Hypothalamus (tissue), 51 donors: ENCODE measurements around the gene AEBP1.

Source experiments
- DNase-seq, 51 donors: peaks; one replicate each; lab custom pipeline; 2025; lab: John Stamatoyannopoulos, UW

AEBP1 gene

DNA sequence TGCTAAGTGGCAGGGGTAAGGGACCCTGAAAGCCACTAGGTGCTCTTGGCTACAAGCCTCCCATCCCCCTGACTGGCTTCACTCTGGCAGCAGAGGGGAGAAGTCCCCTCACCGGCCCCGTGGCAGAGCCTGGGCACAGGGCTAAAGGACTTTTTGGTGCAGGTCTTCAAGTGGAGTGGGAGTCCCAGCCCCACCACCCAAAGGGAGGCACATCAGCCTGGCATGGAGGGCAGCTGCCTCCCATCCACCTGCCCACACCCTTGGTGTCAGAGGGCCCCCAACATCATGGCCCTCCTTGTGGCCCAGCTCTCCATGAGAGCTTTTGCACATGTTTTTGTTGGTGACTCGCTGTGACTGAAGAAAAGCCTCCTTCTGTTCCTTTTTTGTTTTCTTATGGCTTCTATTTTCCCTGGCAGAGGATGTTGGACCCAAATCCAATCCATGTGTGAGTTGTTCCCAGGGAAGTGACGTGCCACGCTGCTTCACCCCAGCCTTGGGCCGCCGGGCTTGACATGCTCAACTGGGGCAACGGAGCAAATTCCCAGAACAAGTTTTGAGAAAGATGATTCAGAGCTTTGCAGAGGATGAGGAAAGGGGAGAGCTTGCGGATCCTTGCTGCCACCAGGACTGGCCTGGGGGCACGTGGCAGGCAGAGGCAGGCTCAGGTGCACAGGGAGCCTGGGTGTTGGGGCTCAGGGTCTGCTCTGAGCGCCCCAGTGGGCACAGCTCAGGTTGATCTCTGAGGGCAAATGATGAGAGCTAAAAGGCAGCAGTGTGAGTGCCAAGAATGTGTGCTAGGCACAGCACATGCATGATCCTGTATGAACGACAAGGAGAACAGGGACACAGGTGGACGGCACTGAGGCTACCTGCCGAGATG, 1.9 kb upstream of the AEBP1 start:
- DNase-seq, result peak in 17 of 51 donors; percentile 7 to 70 (median 32)

DNA sequence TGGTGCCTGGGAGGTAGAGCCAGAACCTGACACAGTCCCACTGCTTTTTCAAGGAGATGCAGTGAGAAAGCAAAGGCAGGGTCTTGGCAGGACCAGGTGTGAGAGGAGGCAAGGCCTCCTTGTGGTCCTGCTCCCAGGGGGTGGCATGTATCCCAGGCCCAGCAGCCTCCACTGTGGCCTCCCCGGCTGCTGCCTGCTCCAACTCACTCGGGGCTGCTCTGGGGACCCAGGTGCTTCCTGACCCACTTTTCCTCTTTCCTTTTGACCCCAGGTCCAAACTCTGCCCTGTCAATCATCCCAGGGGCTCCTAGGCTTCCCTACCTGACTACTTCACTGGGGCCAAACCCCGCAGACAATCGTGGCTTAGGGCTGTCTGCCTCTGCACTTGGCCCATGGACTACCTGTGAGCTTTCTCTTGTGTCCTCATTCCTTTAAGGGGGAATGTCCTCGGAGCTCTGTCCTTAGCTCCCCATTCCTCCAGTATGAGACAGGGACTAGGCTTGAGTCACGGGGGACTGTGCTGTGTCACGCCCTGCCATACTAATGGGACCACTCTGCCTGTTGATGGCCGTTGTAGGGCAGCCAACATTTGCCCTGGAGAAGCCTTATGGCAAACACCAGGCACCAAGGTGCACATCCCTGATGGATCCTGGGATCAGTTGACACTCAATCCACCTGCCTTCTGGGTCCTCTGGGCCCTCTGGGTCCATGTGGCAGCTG, 1.1 kb upstream of the AEBP1 start:
- no peak for DNase-seq

DNA sequence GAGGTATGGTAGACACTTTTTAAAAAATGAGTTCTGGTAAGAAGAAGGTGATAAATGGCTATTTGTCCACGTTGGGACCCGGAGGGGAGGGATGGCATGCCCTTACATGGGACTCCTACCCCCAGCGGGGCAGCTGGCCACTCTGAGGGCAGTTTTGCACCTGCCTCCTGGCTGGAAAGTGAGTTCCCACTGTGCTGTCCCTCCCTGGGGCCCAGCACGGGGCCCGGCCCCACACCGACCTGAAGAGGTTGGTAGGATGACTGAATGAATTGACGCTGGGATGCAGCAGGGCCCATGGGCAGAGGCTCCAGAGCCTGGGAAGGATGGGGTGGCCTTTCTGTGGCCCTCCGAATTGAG, 601 bp upstream of the AEBP1 start:
- no peak for DNase-seq

DNA sequence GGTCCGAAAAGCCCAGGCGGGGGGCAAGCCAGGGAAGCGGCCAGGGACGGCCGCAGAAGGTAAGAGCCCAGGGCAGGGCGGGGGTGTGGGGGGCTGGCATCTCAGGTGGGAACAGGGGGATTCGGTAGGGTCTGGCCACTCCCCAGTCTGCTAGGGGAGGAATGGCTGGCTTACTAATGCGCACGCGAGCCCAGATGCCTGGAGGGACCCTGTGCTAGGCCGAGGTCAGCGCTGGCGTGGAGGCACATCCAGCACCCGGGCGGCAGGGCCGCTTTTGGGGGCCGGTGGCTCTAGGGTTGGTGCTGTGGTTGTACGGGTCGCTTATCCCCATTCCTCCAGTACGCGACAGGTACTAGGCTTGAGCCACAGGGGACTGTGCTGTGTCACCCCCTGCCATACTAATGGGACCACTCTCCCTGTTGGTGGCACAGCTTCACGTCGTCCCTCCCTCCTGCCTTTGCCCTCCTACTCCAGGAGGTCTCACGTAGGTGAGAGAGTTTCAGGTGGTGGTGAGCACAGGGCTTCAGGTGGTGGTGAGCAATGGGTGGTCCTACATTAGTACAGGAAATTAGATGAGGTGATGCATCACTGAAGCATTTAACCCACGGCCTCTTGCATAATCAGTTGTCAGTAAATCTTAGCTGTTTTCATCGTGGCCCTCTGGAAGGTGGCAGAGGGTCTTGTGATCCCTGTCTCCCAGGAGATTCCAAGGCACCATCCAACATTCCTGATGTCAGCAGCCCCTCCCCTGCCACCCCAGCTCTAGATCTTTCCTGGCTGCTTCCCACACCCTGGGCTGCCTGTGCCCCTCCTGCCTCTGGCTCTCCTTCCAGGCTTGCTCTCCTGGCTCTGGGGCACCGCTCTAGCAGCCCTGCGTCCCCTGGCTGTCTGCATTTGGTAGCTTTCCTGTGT, 971 bp downstream of the AEBP1 start:
- DNase-seq, result peak in 34 of 51 donors; percentile 24 to 82 (median 56)

DNA sequence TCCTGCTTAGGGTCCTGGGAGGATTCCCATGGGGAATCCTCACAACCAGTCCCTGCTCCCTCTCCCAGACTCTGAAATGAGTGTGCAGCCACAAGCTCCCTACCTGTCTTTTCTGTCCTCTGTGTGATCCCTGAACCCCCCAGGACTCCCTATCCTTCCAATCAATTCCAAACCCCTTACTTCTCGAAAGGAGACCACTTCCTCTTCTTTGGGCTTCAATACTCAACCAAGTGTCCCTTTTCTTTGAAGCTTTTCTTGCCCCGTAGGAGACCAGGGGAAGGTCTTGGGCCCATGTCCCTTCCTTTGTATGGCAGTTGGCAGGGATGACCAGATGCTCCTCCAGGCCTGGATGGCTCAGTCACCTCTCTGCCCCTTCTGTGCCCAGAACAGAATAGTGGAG, 1.7 kb downstream of the AEBP1 start:
- no peak for DNase-seq

DNA sequence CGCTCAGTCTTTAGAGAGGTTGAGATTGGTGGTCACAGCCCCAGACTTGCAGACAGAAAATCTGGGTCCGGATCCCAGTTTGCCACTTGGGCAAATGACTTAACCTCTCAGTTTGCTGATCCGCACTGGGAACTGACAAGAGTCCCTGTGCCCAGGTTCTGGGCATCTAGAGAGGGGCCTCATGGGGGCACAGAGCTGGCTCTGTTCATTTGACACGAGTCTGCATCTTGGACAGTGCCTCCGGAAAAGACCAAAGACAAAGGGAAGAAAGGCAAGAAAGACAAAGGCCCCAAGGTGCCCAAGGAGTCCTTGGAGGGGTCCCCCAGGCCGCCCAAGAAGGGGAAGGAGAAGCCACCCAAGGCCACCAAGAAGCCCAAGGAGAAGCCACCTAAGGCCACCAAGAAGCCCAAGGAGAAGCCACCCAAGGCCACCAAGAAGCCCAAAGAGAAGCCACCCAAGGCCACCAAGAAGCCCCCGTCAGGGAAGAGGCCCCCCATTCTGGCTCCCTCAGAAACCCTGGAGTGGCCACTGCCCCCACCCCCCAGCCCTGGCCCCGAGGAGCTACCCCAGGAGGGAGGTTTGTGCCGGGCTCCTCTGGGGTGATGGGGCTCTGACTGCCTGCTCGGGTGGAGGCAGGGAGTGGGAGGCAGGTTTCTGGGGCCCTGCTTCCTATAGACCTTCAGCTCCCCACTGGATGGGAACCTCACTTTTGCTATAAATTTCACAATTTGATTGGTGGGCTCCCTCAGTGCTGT, 2.3 kb downstream of the AEBP1 start:
- DNase-seq, result no peak

DNA sequence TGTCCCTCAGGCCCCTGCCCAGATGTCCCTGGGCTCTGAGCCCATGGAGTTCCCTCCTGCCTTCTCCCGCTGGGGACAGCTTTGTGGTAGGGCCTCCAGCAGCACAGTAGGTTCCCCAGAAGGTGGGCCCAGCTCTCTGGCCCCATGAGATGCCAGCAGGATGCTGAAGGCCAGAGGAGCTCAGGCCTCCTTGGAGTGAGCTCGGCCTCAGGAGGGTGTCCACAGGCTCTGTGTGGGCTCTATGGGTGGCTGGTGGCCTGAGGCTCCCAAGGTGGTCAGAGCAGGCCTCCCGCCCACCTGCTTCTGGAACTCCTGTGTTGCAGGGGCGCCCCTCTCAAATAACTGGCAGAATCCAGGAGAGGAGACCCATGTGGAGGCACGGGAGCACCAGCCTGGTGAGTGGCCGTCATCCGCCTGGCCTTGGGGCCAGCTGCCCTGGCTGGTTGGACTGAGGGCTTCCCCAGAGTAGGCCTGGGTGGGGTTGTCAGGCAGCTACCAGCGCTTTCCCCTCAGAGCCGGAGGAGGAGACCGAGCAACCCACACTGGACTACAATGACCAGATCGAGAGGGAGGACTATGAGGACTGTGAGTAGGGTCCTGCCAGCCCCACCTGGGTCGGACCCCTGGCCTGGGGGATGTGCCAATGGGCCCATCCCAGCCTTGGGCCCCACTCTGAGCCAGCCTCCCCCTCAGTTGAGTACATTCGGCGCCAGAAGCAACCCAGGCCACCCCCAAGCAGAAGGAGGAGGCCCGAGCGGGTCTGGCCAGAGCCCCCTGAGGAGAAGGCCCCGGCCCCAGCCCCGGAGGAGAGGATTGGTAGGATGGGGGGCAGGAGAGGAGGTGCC, 3.2 kb downstream of the AEBP1 start:
- no peak for DNase-seq

DNA sequence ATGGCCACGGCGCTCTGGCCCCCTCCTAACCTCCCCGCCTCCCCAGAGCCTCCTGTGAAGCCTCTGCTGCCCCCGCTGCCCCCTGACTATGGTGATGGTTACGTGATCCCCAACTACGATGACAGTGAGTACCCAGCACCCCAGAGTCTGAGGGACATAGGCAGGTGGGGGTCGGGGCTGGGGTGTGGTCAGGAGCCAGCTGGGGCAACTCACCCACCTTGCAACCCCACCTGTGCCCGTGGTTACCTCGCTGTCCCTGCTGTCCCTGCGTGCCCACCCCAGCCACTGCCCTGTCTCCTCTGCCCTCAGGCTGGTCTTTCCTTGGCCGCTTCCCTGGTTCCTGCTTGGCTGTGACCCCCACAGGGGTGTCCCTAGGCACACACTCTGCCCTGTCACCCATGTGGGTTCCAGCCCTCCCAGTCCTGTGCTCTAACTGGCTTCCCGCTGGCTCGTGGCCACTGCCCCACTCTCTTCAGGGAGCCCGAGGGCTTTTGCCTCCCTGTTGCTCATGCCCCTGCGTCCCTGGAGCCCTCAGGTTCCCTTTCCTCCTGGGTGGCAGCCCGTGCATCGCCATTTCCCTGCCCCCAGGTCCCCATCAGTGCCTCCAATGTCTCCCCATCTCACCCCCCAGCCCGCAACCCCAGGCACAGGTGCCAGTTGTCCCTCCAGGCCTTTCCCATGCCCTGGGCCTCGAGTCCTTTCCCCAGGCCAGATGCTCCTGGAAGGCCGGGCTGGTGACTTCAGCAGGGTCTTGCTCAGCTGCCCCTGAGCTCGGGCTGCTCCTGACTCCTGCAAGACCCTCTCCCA, 4.0 kb downstream of the AEBP1 start:
- no peak for DNase-seq

DNA sequence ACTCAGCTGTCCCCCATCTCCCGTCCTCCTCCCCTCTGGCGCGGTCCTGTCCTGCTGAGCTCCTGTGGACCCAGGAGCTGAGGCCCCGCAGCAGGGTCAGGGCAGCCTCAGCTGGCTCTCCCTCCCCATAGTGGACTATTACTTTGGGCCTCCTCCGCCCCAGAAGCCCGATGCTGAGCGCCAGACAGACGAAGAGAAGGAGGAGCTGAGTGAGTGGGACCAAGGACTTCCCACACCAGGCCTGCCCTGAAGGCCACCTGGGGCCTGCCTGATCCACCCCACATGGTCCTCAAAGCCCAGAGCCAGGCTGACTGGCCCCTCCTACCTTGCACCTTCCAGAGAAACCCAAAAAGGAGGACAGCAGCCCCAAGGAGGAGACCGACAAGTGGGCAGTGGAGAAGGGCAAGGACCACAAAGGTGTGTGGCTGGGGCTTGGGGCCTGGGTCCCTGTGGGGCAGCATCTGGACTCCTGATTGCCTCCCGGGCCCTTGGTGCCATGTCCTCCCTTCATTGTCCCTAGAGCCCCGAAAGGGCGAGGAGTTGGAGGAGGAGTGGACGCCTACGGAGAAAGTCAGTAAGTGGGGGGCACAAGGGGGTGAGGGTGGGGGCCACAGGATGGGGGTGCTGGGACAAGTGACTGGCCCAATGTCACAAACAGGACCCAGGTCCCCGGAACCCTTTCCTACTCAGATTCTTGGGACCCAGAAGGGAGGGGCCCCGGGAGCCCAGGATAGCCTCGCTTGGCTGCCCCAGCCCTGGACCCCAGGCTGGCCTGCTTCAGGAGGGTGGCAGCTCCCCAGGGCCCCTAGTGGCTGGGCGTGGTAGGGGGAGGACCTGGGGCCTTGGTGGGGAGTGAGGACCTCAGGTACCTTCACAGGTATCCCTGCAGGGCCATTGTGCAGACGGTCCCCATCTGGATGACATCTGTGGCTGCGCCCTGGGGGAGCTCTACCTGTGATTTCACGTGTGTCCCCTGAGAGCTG, 4.9 kb downstream of the AEBP1 start:
- DNase-seq, result no peak

DNA sequence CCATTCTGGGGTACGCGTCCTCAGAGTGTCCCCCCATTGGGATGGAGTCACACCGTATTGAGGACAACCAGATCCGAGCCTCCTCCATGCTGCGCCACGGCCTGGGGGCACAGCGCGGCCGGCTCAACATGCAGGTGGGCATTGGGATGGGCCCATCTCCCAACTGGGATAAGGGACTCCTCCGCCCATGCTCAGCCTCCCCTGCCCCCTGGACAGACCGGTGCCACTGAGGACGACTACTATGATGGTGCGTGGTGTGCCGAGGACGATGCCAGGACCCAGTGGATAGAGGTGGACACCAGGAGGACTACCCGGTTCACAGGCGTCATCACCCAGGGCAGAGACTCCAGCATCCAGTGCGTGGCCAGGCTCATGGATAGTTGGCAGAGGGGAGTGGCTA, 5.8 kb downstream of the AEBP1 start:
- no peak for DNase-seq

DNA sequence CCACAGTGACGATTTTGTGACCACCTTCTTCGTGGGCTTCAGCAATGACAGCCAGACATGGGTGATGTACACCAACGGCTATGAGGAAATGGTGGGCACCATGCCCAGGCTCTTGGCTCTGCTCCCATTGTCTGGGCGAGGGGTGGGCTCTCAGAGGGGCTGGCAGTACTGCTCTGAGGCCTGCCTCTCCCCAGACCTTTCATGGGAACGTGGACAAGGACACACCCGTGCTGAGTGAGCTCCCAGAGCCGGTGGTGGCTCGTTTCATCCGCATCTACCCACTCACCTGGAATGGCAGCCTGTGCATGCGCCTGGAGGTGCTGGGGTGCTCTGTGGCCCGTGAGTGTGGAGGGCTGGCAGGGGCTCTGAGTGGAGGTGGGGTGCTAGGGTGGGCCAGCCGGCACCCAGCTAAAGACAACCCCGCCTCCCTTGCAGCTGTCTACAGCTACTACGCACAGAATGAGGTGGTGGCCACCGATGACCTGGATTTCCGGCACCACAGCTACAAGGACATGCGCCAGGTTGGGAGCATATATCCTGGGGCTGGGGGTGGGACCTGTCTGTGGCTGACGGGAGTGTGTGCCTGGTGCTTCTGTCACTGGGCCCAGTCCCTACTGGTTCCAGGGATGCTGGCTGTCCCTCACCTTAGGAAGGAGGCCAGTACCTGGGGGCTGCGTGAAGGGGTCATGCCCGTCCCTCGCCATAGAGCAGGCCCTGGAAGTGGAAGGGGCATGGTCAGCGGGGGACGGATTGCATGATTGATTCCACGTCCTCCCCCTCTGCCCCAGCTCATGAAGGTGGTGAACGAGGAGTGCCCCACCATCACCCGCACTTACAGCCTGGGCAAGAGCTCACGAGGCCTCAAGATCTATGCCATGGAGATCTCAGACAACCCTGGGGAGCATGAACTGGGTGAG, 6.8 kb downstream of the AEBP1 start:
- no peak for DNase-seq

DNA sequence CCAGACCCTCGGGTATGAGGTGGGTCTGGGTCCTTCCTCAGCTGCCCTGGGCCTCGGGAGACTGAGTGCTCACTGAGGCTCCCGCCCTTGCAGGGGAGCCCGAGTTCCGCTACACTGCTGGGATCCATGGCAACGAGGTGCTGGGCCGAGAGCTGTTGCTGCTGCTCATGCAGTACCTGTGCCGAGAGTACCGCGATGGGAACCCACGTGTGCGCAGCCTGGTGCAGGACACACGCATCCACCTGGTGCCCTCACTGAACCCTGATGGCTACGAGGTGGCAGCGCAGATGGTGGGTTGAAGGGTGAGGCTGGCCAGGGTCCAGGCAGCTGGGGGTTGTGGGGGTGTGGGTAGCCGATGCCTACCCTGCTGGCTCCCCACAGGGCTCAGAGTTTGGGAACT, 7.6 kb downstream of the AEBP1 start:
- peak in 6 of 51 donors; percentile 18 to 43 (median 29) for DNase-seq

DNA sequence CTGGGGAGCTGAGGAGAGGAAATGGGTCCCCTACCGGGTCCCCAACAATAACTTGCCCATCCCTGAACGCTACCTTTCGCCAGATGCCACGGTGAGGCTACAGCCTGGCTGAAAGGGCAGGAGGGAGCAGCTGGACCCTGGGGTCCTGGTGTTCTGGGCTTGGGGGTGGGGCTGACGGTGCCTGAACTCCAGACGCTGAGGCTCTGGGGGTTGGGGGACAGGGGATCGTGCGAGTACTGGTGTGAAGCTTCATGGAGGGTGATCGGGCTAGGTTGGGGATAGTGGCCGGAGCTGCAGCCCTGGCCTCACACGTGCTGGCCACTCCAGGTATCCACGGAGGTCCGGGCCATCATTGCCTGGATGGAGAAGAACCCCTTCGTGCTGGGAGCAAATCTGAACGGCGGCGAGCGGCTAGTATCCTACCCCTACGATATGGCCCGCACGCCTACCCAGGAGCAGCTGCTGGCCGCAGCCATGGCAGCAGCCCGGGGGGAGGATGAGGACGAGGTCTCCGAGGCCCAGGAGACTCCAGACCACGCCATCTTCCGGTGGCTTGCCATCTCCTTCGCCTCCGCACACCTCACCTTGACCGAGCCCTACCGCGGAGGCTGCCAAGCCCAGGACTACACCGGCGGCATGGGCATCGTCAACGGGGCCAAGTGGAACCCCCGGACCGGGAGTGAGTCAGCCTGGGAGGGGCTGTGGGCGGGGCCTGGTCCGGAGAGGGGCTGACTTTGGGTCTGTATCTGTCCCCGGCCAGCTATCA, 8.3 kb downstream of the AEBP1 start:
- no peak for DNase-seq

DNA sequence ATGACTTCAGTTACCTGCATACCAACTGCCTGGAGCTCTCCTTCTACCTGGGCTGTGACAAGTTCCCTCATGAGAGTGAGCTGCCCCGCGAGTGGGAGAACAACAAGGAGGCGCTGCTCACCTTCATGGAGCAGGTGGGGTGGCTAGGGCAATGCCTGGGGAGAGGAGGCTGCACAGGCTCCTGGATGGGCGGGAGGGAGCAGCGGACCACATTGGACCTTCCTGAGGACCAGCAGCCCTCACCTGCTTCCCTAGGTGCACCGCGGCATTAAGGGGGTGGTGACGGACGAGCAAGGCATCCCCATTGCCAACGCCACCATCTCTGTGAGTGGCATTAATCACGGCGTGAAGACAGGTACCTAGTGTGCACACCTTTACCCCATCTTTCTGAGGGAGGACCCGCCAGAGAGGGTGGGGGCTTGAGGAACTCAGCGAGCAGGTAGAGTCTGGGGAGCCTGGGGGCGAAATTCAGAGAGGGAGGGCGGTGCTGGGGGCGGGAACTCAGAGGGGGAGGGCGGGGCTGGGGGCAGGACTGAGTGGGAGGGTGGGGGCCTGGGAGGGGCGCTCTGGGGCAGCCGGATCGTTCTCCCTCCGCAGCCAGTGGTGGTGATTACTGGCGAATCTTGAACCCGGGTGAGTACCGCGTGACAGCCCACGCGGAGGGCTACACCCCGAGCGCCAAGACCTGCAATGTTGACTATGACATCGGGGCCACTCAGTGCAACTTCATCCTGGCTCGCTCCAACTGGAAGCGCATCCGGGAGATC, 9.0 kb downstream of the AEBP1 start:
- no peak for DNase-seq
